Stimulated activated effector memory CD8-positive, alpha-beta T cell treated with anti-CD3 and anti-CD28 coated beads, Interleukin-12 subunit alpha, Interleukin-12 subunit beta, amount 100 ng/mL, for 72 hours (primary cell): ENCODE measurements around the gene HIPK4.
"Not testable (repeated sequence)": the region's sequence is repeated elsewhere in the genome, so short reads cannot be mapped to it uniquely, and the experiment has no call there.

ENCODE experiments used
- ATAC-seq: fragments of 150-1000 bp; cut with Tn5 transposase; 2 replicates; pipeline ENCODE4 v1.10.0; 2021
- DNase-seq, 2 donors: peaks; one replicate each; pipeline ENCODE4 v3.0.0; 2021 to 2022; ENCODE audit warnings: low spot score in 2 of 2
- H3K27ac Mint-ChIP-seq: one replicate; pipeline ENCODE4 v1.8.0; 2022; ENCODE audit warnings: mild to moderate bottlenecking, mixed read lengths
- H3K36me3 Mint-ChIP-seq: one replicate; pipeline ENCODE4 v1.8.0; 2022; ENCODE audit warnings: mild to moderate bottlenecking, mixed read lengths
- H3K4me1 Mint-ChIP-seq: one replicate; pipeline ENCODE4 v1.8.0; 2022; ENCODE audit warnings: mixed read lengths
- H3K4me3 Mint-ChIP-seq: one replicate; pipeline ENCODE4 v1.8.0; 2022; ENCODE audit warnings: mild to moderate bottlenecking, mixed read lengths
- H3K9me3 Mint-ChIP-seq: one replicate; pipeline ENCODE4 v1.8.0; 2022; ENCODE audit warnings: mixed read lengths

Gene HIPK4

DNA sequence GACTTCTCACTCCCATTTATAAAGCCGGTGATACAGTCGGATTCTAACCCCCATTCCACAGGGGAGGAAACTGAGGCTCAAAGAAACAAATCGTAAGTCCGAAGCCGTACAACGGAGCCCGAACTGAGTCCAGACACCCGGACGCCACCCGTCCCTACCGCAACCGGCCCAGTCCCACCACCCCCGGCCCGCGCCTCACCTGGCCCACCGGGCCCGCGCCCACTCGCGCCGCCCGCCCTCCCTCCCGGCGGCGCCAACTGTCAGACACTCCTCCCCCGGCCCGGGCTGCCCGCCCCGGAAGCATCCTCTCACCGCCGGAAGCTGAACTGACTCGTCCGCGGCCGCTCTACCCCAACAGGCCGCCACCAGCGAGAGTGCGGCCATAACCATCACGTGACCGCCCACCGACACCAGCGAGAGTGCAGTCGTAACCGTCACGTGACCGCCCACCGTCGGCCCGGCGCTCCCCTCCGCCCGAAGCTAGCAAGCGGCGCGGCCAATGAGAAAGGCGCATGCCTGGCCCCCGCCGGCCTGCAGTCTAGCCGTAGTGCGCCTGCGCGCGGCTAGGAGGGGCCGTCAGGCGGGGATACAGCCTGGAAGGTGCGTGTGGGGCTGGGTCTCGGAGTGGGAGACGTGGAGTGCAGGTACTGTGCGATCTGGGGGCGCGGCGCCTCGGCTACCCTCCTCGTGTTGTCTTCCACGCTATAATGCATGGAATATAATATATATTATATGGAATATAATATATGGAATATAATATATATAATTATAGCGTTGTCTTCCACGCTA is 41.7 kb downstream of the HIPK4 start, which contains the start of the genes C19orf47 and PLD3:
Gene C19orf47 (minus strand): TSS at position 273 of the 789 bp plus-strand sequence. CDS start 6,540 bp downstream, outside the sequence.
Gene PLD3 (plus strand): TSS at position 571 of the 789 bp plus-strand sequence. CDS start 17,789 bp downstream, outside the sequence.
- DNase-seq (peak; percentile 96 to 99), ATAC-seq (peak; percentile 98)
- peak within 1 kb of the TSS; percentile 77 for H3K27ac Mint-ChIP-seq
- peak within 1 kb of the TSS; percentile 78 for H3K4me3 Mint-ChIP-seq
- peaks cover 15% of the 10 kb centered on the region for H3K36me3 Mint-ChIP-seq
- H3K9me3 Mint-ChIP-seq = no peaks in the 10 kb centered on the region
- H3K4me1 Mint-ChIP-seq = peaks cover 37% of the 10 kb centered on the region

DNA sequence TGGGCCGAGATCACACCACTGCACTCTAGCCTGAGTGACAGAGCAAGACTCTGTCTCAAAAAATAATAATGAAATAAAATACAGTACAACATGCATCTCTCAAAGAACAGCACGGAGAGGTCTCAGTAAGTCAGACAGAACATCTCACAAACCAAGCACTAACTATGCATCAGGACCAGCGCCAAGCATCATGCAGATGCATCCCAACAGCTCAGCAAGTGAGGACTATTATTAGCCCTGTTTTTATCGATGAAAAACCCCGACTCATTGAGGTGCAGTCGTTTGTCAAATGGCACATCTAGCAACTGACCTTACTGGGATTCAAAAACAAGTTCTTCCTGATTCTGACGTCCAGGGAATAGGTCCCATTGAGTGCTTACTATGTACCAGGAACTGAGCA is 45.6 kb downstream of the HIPK4 start:
- no peak overlapping the region for H3K27ac Mint-ChIP-seq

DNA sequence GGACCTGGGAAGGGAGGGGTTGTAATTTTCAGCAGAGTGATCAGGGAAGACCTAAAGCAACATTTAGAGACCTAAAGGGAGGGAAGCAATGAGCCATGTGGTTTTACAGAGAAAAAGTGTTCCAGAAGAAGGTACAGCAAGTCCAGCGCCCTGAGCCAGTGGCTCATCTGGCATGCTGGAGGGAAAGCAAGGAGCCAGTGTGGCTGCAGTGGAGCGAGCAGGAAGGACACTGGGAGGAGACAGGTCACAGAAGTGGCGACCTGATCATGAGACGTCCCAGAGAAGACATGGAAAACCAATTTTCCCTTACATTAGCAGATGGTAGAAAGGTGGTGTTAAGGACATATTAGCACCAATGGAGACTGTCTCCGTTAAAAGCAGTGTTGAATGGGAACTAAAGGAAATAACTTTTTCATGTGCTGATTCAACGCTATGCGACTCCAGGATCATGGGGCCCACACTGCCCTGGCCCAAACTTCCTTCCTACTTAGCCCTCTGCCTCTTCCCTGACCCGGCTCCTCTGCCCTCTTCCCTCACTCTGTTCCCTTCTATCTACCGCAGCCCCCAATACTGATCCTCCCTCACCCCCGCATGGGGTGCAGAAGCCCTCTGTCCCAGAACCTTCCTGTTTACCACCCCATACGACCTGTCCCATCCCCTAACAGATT is 47.2 kb downstream of the HIPK4 start:
- peaks cover 36% of the 10 kb centered on the region for H3K4me1 Mint-ChIP-seq
- no peak for ATAC-seq
- no peak overlapping the region for H3K4me3 Mint-ChIP-seq
- H3K36me3 Mint-ChIP-seq = peaks cover 29% of the 10 kb centered on the region
- peak overlapping the region; percentile 7 for H3K27ac Mint-ChIP-seq
- H3K9me3 Mint-ChIP-seq = no peaks in the 10 kb centered on the region
- DNase-seq = no peak

More for the DNA sequence above, 45.6 kb downstream of the HIPK4 start:
- no peak overlapping the region for H3K4me3 Mint-ChIP-seq
- H3K9me3 Mint-ChIP-seq = no peaks in the 10 kb centered on the region
- H3K36me3 Mint-ChIP-seq = peaks cover 31% of the 10 kb centered on the region
- no peak for ATAC-seq
- H3K4me1 Mint-ChIP-seq = peaks cover 46% of the 10 kb centered on the region
- no peak for DNase-seq

DNA sequence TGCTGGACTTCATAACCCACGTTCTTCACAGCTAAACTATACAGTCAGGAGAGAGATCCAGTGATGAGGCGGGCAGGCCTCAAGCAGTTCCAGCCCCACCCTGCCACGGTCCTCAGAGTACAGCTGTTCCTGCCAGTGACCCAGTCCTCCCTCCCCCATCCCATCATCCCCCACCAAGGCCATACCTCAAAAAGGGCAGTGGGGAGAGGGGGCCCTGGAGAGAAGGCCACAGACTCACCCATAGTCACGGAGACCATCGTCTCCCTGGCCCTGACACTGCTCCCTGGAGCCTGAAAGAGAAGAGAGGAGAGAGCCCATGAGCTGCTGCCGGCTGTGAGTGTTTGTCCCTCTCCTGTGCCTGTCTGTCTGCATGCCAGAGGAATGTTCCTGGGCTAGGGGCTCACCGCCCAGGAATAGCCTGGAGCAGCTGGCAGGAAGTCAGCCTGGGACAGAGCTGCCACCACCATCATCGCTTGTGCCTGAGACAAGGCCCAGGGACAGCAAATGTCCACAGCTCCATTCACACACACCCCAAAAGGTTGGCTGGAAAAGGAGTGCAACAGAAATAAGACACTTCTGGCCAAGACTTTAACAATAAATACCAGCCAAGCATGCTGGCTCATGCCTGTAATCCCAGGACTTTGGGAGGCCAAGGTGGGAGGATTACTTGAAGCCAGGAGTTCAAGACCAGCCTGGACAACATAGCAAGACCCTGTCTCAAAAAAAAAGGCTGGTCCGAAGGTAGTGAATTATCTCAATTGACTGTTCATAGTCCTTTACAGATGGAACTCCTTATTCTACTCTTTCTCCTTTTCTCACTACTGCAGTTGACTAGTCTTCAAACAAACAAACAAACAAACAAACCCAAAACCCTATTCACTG is 48.1 kb downstream of the HIPK4 start:
- H3K9me3 Mint-ChIP-seq = no peaks in the 10 kb centered on the region
- peaks cover 29% of the 10 kb centered on the region for H3K36me3 Mint-ChIP-seq
- peak overlapping the region; percentile 7 for H3K27ac Mint-ChIP-seq
- H3K4me1 Mint-ChIP-seq = peaks cover 27% of the 10 kb centered on the region
- H3K4me3 Mint-ChIP-seq = no peak overlapping the region
- DNase-seq (no peak), ATAC-seq (no peak)

DNA sequence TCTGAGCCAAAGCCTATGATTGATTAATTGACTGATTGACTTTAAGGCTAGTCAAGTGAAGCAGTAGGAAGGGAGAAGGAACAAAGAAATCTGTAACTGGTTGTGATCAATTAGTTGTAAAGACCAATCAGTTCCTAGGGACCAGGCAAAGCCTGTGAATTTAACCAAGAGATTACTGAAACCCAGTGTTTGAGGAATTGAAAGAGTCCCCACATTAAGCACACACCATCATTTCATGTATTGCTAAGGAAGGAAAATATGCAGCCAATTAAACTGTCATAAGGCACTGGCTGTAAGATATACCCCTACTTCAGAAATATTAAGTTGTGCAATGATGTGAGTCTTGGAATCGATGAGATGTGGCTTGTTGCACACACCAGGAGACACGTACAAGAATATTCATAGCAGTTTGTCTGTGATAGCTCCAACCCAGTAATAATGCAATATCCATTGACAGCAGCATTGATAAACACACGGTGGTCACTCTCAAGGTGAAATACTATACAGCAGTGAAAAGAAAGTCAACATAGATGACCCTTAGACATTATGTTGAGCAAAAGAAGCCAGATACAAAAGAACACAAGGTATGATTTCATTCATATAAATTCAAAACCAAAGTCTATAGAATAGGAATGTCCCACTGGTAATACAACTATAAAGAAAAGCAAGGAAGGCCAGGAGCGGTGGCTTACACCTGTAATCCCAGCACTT is 50.8 kb downstream of the HIPK4 start:
- peaks cover 51% of the 10 kb centered on the region for H3K36me3 Mint-ChIP-seq
- no peak overlapping the region for H3K4me3 Mint-ChIP-seq
- DNase-seq (no peak), ATAC-seq (no peak)
- peaks cover 17% of the 10 kb centered on the region for H3K4me1 Mint-ChIP-seq
- H3K9me3 Mint-ChIP-seq = no peaks in the 10 kb centered on the region
- no peak overlapping the region for H3K27ac Mint-ChIP-seq

DNA sequence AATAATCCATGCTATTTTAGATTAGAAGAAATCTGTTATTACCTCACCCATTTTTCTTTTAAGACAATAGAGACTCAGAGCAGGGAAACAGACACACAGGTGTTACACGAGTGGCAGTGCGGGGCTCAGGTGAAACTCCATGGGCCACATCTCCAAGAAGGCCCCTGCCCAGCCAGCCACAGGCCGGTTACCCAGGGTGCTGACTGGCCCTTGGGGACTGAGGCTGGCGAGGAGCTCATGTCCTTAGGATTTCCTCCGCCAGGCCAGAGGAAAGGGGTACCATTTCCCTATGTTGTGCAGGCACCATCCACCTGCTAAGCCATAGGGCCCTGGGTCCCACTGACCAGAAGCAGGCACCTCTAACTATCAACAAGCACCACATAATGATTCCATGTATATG is 52.4 kb downstream of the HIPK4 start:
- ATAC-seq = no peak
- H3K4me1 Mint-ChIP-seq = peaks cover 10% of the 10 kb centered on the region
- no peak for DNase-seq
- no peak overlapping the region for H3K27ac Mint-ChIP-seq
- H3K4me3 Mint-ChIP-seq = no peak overlapping the region
- peaks cover 67% of the 10 kb centered on the region for H3K36me3 Mint-ChIP-seq
- H3K9me3 Mint-ChIP-seq = no peaks in the 10 kb centered on the region

DNA sequence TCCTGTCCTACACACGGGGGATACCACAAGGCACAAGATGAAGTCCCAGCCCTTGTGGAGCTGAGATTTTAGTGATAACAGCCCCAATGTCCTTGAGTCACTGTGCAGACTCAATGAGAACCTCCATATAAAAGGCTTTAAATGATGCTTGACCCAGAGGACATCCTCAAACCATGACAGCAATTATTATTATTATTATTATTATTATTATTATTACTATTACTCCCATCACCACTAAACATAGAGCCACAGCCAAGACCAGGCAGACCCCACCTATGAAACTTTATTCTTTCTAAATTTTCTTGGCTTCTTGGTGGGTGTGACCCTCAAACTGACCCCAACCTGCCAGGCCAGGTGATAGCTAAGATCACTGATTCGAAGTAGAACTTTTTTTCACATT is 52.9 kb downstream of the HIPK4 start:
- ATAC-seq = no peak

DNA sequence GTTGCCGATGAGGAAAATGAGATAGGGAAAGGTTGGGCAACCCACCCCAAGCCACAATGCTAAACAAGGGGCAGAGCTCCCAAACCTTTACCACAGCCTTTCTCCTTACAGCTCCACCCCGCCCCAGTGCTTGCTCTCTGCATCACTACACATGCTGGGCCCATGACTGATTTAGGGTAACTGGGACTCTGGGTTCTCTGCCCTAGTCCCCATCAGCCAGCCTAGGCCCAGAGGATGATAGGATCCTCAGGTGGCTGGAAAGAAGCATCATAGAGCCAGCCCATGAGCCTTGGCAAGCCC is 53.4 kb downstream of the HIPK4 start:
- H3K4me1 Mint-ChIP-seq = peaks cover 2% of the 10 kb centered on the region
- peaks cover 77% of the 10 kb centered on the region for H3K36me3 Mint-ChIP-seq
- H3K4me3 Mint-ChIP-seq = no peak overlapping the region
- no peaks in the 10 kb centered on the region for H3K9me3 Mint-ChIP-seq
- ATAC-seq (no peak), DNase-seq (no peak)
- H3K27ac Mint-ChIP-seq = no peak overlapping the region

More for the DNA sequence above, 52.9 kb downstream of the HIPK4 start:
- H3K9me3 Mint-ChIP-seq = no peaks in the 10 kb centered on the region
- DNase-seq = no peak
- no peak overlapping the region for H3K4me3 Mint-ChIP-seq
- no peak overlapping the region for H3K27ac Mint-ChIP-seq
- H3K4me1 Mint-ChIP-seq = peaks cover 5% of the 10 kb centered on the region
- peaks cover 72% of the 10 kb centered on the region for H3K36me3 Mint-ChIP-seq

DNA sequence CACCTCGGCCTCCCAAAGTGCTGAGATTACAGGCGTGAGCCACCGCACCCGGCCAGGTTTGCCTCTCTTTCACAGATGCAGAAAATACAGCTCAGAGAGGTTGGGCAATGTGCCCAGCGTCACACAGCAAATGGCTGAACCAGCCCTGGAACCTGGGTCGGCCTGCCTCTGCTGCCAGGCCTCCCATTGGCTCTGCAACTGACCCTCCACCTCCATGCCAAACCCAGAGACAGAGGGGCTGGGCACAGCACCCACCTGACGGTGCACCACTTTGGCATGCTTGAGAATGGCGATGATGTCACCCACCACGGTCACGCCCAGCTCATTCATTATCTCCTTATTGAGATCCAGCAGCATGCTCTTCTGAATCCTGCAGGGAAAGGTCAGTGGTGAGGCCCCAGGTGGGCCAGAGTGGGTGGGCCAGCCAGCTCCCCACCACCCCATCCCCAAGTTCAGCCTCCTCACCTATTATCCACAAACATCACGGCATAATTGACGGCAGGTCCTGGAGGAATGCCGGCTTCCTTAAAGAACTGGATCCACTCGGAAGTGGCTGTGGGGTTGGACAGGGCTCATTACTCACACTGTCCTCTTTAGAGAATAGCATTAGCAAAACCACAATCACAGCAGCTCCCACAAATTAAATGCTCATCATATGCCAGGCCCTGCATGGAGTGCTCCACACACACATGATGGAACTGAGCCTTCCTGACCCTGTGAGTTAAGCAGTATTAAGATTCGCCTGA is 54.0 kb downstream of the HIPK4 start:
- H3K27ac Mint-ChIP-seq = no peak overlapping the region
- peaks cover 82% of the 10 kb centered on the region for H3K36me3 Mint-ChIP-seq
- no peak overlapping the region for H3K4me3 Mint-ChIP-seq
- ATAC-seq (no peak), DNase-seq (no peak)
- no peaks in the 10 kb centered on the region for H3K9me3 Mint-ChIP-seq
- H3K4me1 Mint-ChIP-seq = no peaks in the 10 kb centered on the region

DNA sequence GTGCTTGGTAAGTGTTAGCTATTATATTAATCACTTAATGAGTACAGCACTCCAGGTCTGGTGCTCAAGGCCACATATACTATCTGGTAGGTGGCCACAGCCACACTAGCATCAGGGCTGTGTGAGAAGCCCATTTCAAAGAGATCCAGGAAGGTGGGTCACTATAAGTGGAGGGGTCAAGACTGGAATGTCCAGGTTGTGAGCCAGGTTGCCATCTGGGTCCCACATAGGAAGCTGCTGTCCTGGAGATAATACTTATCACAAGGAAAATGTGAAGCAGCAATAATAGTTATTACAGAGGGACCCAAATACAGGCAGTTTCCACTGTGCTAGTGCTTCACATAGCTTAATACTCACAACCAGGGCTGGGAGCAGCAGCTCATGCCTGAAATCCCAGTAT is 54.9 kb downstream of the HIPK4 start:
- ATAC-seq = no peak

DNA sequence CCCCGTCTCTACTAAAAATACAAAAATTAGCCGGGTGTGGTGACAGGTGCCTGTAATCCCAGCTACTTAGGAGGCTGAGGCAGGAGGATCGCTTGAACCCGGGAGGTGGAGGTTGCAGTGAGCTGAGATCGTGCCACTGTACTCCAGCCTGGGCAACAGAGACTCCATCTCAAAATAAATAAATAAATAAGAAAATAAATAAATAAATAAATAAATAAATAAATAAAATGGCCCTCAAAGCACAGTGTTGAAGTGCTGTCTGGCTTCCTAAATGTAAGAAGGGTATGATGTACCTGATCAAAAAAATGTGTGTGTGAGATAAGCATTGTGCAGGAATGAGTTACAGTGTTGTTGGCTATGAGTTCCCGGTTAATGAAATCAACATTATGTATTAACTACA is 56.9 kb downstream of the HIPK4 start:
- not testable (repeated sequence) for H3K4me3 Mint-ChIP-seq, ATAC-seq, DNase-seq, H3K27ac Mint-ChIP-seq, H3K4me1 Mint-ChIP-seq, H3K9me3 Mint-ChIP-seq
- peaks cover 83% of the 10 kb centered on the region for H3K36me3 Mint-ChIP-seq

More for the DNA sequence above, 54.9 kb downstream of the HIPK4 start:
- Mint-ChIP-seq H3K27ac (no peak overlapping the region), H3K4me1 (no peaks in the 10 kb centered on the region), H3K9me3 (no peaks in the 10 kb centered on the region), H3K36me3 (peaks cover 82% of the 10 kb centered on the region), H3K4me3 (no peak overlapping the region)
- no peak for DNase-seq

DNA sequence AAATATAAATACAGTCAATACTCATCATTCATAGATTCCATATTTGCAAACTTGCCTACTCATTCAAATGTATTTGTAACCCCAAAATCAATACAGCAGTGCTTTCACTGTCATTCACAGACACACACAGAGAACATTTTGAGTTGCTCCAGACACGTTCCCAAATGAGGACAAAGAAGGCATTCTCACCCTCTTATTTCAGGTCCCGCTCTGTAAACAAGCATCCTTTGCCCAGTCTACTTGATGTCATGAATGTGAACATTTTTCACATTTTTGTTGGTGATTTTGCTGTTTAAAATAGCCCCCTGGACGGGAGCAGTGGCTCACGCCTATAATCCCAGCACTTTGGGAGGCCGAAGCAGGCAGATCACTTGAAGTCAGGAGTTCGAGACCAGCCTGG is 57.3 kb downstream of the HIPK4 start:
- H3K4me1 Mint-ChIP-seq = no peaks in the 10 kb centered on the region
- ATAC-seq (no peak), DNase-seq (no peak)
- peaks cover 87% of the 10 kb centered on the region for H3K36me3 Mint-ChIP-seq
- no peaks in the 10 kb centered on the region for H3K9me3 Mint-ChIP-seq
- no peak overlapping the region for H3K4me3 Mint-ChIP-seq
- no peak overlapping the region for H3K27ac Mint-ChIP-seq

DNA sequence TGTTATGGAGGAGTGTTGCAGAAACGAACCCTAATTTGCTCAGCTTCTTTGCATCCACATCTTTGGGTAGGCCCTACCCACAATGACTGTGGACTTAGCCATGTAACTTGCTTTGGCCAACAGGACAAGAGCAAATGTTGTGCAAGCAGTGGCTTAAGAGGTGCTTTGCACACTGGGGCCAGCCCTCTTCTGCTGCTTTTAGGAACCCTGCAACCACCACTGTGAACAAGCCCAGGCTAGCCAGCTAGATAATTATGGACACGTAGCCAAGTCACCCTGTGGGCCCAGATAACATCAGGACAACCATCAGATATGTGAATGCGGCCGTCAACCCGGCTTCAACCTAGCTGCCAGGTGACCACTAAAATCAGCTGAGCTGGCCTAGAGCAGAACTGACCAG is 58.9 kb downstream of the HIPK4 start:
- ATAC-seq = no peak
- Mint-ChIP-seq H3K9me3 (no peaks in the 10 kb centered on the region), H3K36me3 (peaks cover 100% of the 10 kb centered on the region), H3K27ac (no peak overlapping the region), H3K4me1 (no peaks in the 10 kb centered on the region), H3K4me3 (no peak overlapping the region)
- DNase-seq = no peak
